HCT116 (cell line): Measurements from ENCODE around the gene KMT5C. TPM values are rescaled to one million over a fixed set of nuclear protein-coding genes. Genes with fewer than 3 reads are reported as not detected.

Experiments used
- ATAC-seq: fragments of 200-7000 bp; cut with Tn5 transposase; 2 replicates; pipeline ENCODE4 v1.9.1; 2020; ENCODE audit warnings: mild to moderate bottlenecking, moderate library complexity
- BruUV-seq: library from RNA; stranded (reverse); fragments of 400-500 nt; replicated peaks from 2 replicates; lab custom pipeline; 2021; lab: Mats Ljungman, UMichigan
- CTCF ChIA-PET: fragments of 300-600 bp; sonication (Branson Sonifier 250); formaldehyde crosslinking; loops from one replicate; lab custom pipeline; 2021; ENCODE audit warnings: antibody characterized with exemption; lab: Charles Lee
- POLR2A ChIA-PET: fragments of 300-600, 350-600 bp; sonication (Branson Sonifier 250); formaldehyde crosslinking; loops from one replicate; lab custom pipeline; 2021; ENCODE audit warnings: antibody characterized with exemption; lab: Charles Lee
- RAD21 ChIA-PET, 2 experiments: fragments of 300-600 bp; sonication (Branson Sonifier 250); formaldehyde crosslinking; loops; one replicate each; lab custom pipeline; 2023; ENCODE audit warnings: low total read pairs in 2 of 2; ENCODE audit not compliant: uncharacterized antibody in 2 of 2, unreplicated experiment in 2 of 2, low non-redundant PET in 1 of 2; lab: Charles Lee
- DNase-seq: peaks from one replicate; pipeline ENCODE4 v3.0.0-alpha.2; 2010; ENCODE audit warnings: low read depth, low spot score
- H2AFZ ChIP-seq: fragments of 200-600 bp; shearing (Covaris generic), sonication (generic); 2 replicates; pipeline ENCODE4 v1.6.1; 2017; ENCODE audit warnings: low read depth, mixed run types, mixed read lengths, antibody characterized with exemption, low read length; ENCODE audit not compliant: poor library complexity, severe bottlenecking
- H3K27ac ChIP-seq: 2 replicates; pipeline ENCODE4 v1.5.1; 2012; ENCODE audit warnings: low read depth, low read length
- H3K27me3 ChIP-seq: fragments of 200-600 bp; sonication (generic); 2 replicates; pipeline ENCODE4 v1.6.1; 2016; ENCODE audit warnings: mixed run types, low read length, mixed read lengths; ENCODE audit not compliant: insufficient read depth
- H3K36me3 ChIP-seq, 2 experiments: fragments of 200-500 bp in 1 of 2; fragments of 200-600 bp in 1 of 2; sonication (Bioruptor generic) in 1 of 2; sonication (generic) in 1 of 2; 2 replicates each; pipeline versions ENCODE4 v1.5.1 to v1.6.1; 2014 to 2016; ENCODE audit warnings: low read length in 2 of 2, inconsistent platforms in 1 of 2, mixed read lengths in 1 of 2, mixed run types in 1 of 2; ENCODE audit not compliant: insufficient read depth in 2 of 2, control insufficient read depth in 1 of 2
- H3K4me1 ChIP-seq, 2 experiments: fragments of 200-600 bp in 1 of 2; sonication (generic) in 1 of 2; 2 replicates each; pipeline versions ENCODE4 v1.5.1 to v1.6.1; 2012 to 2017; ENCODE audit warnings: low read length in 2 of 2, inconsistent platforms in 1 of 2, mild to moderate bottlenecking in 1 of 2, mixed read lengths in 1 of 2, mixed run types in 1 of 2, moderate library complexity in 1 of 2; ENCODE audit not compliant: insufficient read depth in 2 of 2, control insufficient read depth in 1 of 2
- H3K4me2 ChIP-seq: fragments of 200-600 bp; sonication (generic); 2 replicates; pipeline ENCODE4 v1.6.1; 2017; ENCODE audit warnings: mixed run types, low read length, mixed read lengths
- H3K4me3 ChIP-seq, 2 experiments: fragments of 200-600 bp in 1 of 2; sonication (generic) in 1 of 2; replicated peaks in 1 of 2; 2 replicates each; pipeline ENCODE4 v1.5.1; 2011 to 2016; ENCODE audit warnings: low read length in 2 of 2, control low read depth in 1 of 2, low read depth in 1 of 2, mild to moderate bottlenecking in 1 of 2, mixed read lengths in 1 of 2, mixed run types in 1 of 2
- H3K79me2 ChIP-seq: fragments of 200-600 bp; sonication (generic); 2 replicates; pipeline ENCODE4 v1.6.1; 2017; ENCODE audit warnings: mild to moderate bottlenecking, mixed run types, low read length, moderate library complexity, mixed read lengths; ENCODE audit not compliant: insufficient read depth
- H3K9ac ChIP-seq: fragments of 200-600 bp; sonication (generic); 2 replicates; pipeline ENCODE4 v1.6.1; 2016; ENCODE audit warnings: low read length, mixed read lengths
- H3K9me2 ChIP-seq: fragments of 200-600 bp; sonication (generic), shearing (Covaris generic); 2 replicates; pipeline ENCODE4 v1.6.1; 2017; ENCODE audit warnings: mixed run types, mild to moderate bottlenecking, moderate library complexity; ENCODE audit not compliant: insufficient read depth
- H3K9me3 ChIP-seq, 2 experiments: fragments of 200-500 bp in 1 of 2; fragments of 200-600 bp in 1 of 2; sonication (Bioruptor generic) in 1 of 2; sonication (generic) in 1 of 2; 2 replicates each; pipeline ENCODE4 v1.6.1; 2014 to 2017; ENCODE audit warnings: low read length in 2 of 2, mixed read lengths in 2 of 2, inconsistent platforms in 1 of 2, low read depth in 1 of 2, mild to moderate bottlenecking in 1 of 2, mixed run types in 1 of 2, moderate library complexity in 1 of 2; ENCODE audit not compliant: control insufficient read depth in 1 of 2, insufficient read depth in 1 of 2
- H4K20me1 ChIP-seq: fragments of 200-600 bp; sonication (generic), shearing (Covaris generic); 2 replicates; pipeline ENCODE4 v1.6.1; 2017; ENCODE audit warnings: mixed run types, mild to moderate bottlenecking, moderate library complexity; ENCODE audit not compliant: insufficient read depth
- CBX3 ChIP-seq: IDR thresholded peaks from 2 replicates; pipeline ENCODE4 v1.6.1; 2012; ENCODE audit warnings: low read depth
- CEBPB ChIP-seq: IDR thresholded peaks from 2 replicates; pipeline ENCODE4 v1.6.1; 2012; ENCODE audit warnings: low read depth
- EZH2 ChIP-seq: fragments of 200-600 bp; sonication (generic); IDR thresholded peaks from 2 replicates; pipeline ENCODE4 v1.6.1; 2017; ENCODE audit warnings: antibody characterized with exemption, mixed run types
- EZH2phosphoT487 ChIP-seq: fragments of 200-600 bp; IDR thresholded peaks from 2 replicates; pipeline ENCODE4 v1.6.1; 2018; ENCODE audit warnings: antibody characterized with exemption, borderline replicate concordance
- POLR2A ChIP-seq: IDR thresholded peaks from 2 replicates; pipeline ENCODE4 v1.7.0; 2011; ENCODE audit warnings: borderline replicate concordance; ENCODE audit not compliant: insufficient read depth, insufficient read length; ENCODE audit errors: extremely low read depth
- RAD21 ChIP-seq: IDR thresholded peaks from 2 replicates; pipeline ENCODE4 v1.6.1; 2012; ENCODE audit warnings: low read depth, mild to moderate bottlenecking
- SIN3A ChIP-seq: IDR thresholded peaks from 2 replicates; pipeline ENCODE4 v1.6.1; 2012; ENCODE audit warnings: low read depth
- SRF ChIP-seq: IDR thresholded peaks from 2 replicates; pipeline ENCODE4 v1.6.1; 2012; ENCODE audit warnings: low read depth
- ZFX ChIP-seq: fragments of 450-650 bp; IDR thresholded peaks from 2 replicates; pipeline ENCODE4 v1.6.1; 2017
- ZNF274 ChIP-seq: fragments of 200-500 bp; sonication (Bioruptor generic); IDR thresholded peaks from 2 replicates; pipeline ENCODE4 v1.6.1; 2014; ENCODE audit warnings: mild to moderate bottlenecking, low read depth, low read length, inconsistent platforms
- intact Hi-C: fragments of 100-400 bp; cut with micrococcal nuclease; formaldehyde crosslinking; loops from 2 replicates; pipeline ENCODE4 v1.10.0; 2022
- total RNA-seq: library from RNA; stranded (reverse); gene quantifications from one replicate; pipeline ENCODE4 v1.2.1, GENCODE V29; 2021; ENCODE audit not compliant: unreplicated experiment
- TF ChIP-seq, protein P1 (sequence below): IDR thresholded peaks from 2 replicates; pipeline ENCODE4 v1.6.1; 2011; ENCODE audit warnings: mild to moderate bottlenecking, low read length, moderate library complexity; ENCODE audit not compliant: insufficient replicate concordance; ENCODE audit errors: extremely low read depth
- TF ChIP-seq, protein P2 (sequence below): IDR thresholded peaks from 2 replicates; pipeline ENCODE4 v1.6.1; 2012

KMT5C gene
- total RNA-seq, 1 experiment from 2014 or later: 27.5 TPM

DNA sequence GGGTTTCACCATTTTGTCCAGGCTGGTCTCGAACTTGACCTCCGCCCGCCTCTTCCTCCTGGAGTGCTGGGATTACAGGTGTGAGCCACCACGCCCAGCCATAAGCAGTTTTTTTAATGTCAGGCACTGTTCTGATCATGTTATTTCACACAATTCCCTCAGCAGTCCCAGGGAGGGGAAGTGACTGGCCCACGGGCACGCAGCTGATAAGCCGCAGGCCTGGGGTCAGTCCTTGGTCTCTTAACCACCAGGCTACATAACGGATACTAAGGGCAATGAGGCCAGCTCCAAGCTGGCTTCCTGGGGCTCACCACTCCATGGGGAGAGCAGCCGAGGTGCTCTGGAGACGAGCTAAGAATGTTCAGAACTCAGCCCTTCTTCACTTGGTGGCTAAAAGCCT is 42.4 kb upstream of the KMT5C start:
- ChIA-PET CTCF (no interaction called here), POLR2A (no interaction called here), RAD21 (no interaction called here)
- Histone ChIP-seq H3K36me3 (peaks cover 2 to 11% of the 10 kb centered on the region in 2 experiments; a peak in 1 of 4 replicates), H3K9me3 (no peaks in the 10 kb centered on the region), H3K79me2 (no peaks in the 10 kb centered on the region), H3K4me3 (no peak overlapping the region), H3K4me1 (peaks cover 0 to 7% of the 10 kb centered on the region in 2 experiments; a peak in 1 of 4 replicates), H3K27me3 (no peaks in the 10 kb centered on the region), H3K9ac (no peak overlapping the region), H3K4me2 (no peak overlapping the region), H2AFZ (no peak overlapping the region), H3K27ac (no peak overlapping the region), H4K20me1 (no peaks in the 10 kb centered on the region), H3K9me2 (no peaks in the 10 kb centered on the region)
- ATAC-seq (no peak), DNase-seq (no peak)
- no TSS peak for BruUV-seq
- TF ChIP-seq EZH2 (no peak), POLR2A (no peak), CEBPB (no peak), RAD21 (no peak), CBX3 (no peak), EZH2phosphoT487 (no peak), SIN3A (no peak), SRF (no peak), ZNF274 (no peak), ZFX (no peak)
- TF ChIP-seq, protein P1, sequence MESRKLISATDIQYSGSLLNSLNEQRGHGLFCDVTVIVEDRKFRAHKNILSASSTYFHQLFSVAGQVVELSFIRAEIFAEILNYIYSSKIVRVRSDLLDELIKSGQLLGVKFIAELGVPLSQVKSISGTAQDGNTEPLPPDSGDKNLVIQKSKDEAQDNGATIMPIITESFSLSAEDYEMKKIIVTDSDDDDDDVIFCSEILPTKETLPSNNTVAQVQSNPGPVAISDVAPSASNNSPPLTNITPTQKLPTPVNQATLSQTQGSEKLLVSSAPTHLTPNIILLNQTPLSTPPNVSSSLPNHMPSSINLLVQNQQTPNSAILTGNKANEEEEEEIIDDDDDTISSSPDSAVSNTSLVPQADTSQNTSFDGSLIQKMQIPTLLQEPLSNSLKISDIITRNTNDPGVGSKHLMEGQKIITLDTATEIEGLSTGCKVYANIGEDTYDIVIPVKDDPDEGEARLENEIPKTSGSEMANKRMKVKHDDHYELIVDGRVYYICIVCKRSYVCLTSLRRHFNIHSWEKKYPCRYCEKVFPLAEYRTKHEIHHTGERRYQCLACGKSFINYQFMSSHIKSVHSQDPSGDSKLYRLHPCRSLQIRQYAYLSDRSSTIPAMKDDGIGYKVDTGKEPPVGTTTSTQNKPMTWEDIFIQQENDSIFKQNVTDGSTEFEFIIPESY: no peak
- TF ChIP-seq, protein P2, sequence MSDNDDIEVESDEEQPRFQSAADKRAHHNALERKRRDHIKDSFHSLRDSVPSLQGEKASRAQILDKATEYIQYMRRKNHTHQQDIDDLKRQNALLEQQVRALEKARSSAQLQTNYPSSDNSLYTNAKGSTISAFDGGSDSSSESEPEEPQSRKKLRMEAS: no peak
- intact Hi-C loops: no loop called here
